Astrocyte (in vitro differentiated cells and primary cell): Measurements from ENCODE around the gene HSF2BP. TPM values are rescaled to one million over a fixed set of nuclear protein-coding genes. Genes with fewer than 3 reads are reported as not detected.

Experiments used
- DNase-seq: peaks from one replicate; pipeline ENCODE4 v3.0.0-alpha.2; 2010; ENCODE audit warnings: low read depth
- FAIRE-seq: peaks from 2 replicates; lab custom pipeline; 2011; peaks lifted over from hg19 to GRCh38; lab: Jason Lieb, UNC
- H2AFZ ChIP-seq: 2 replicates; pipeline ENCODE4 v1.6.0; 2012; ENCODE audit warnings: low read depth, low read length, inconsistent platforms
- H3K27ac ChIP-seq: 2 replicates; pipeline ENCODE4 v1.5.1; 2011; ENCODE audit warnings: low read depth, low read length, inconsistent platforms
- H3K27me3 ChIP-seq: 2 replicates; pipeline ENCODE4 v1.6.0; 2011; ENCODE audit warnings: low read length, inconsistent platforms; ENCODE audit not compliant: insufficient read depth
- H3K36me3 ChIP-seq: 2 replicates; pipeline ENCODE4 v1.5.1; 2011; ENCODE audit warnings: low read length, inconsistent platforms; ENCODE audit not compliant: insufficient read depth
- H3K4me1 ChIP-seq: 2 replicates; pipeline ENCODE4 v1.5.1; 2011; ENCODE audit warnings: low read length, inconsistent platforms; ENCODE audit not compliant: insufficient read depth
- H3K4me2 ChIP-seq: 2 replicates; pipeline ENCODE4 v1.6.0; 2012; ENCODE audit warnings: low read length, inconsistent platforms
- H3K4me3 ChIP-seq: 2 replicates; pipeline ENCODE4 v1.5.1; 2011; ENCODE audit warnings: low read depth, mild to moderate bottlenecking, low read length, inconsistent platforms; ENCODE audit not compliant: insufficient read depth
- H3K79me2 ChIP-seq: 2 replicates; pipeline ENCODE4 v1.6.0; 2012; ENCODE audit warnings: mild to moderate bottlenecking, low read length, inconsistent platforms; ENCODE audit not compliant: insufficient read depth
- H3K9ac ChIP-seq: 2 replicates; pipeline ENCODE4 v1.6.0; 2012; ENCODE audit warnings: mild to moderate bottlenecking, low read length, inconsistent platforms
- H3K9me3 ChIP-seq: 2 replicates; pipeline ENCODE4 v1.5.1; 2012; ENCODE audit warnings: low read depth, mild to moderate bottlenecking, low read length, inconsistent platforms; ENCODE audit not compliant: insufficient read depth
- H4K20me1 ChIP-seq: 2 replicates; pipeline ENCODE4 v1.6.0; 2012; ENCODE audit warnings: low read length, inconsistent platforms; ENCODE audit not compliant: insufficient read depth
- H3K27ac Mint-ChIP-seq: one replicate; pipeline ENCODE4 v1.8.0; 2021; ENCODE audit warnings: mild to moderate bottlenecking, mixed read lengths; ENCODE audit not compliant: unreplicated experiment
- H3K27me3 Mint-ChIP-seq: one replicate; pipeline ENCODE4 v1.8.0; 2021; ENCODE audit warnings: low read depth, mixed read lengths; ENCODE audit not compliant: unreplicated experiment
- H3K36me3 Mint-ChIP-seq: one replicate; pipeline ENCODE4 v1.8.0; 2021; ENCODE audit warnings: low read depth, mixed read lengths; ENCODE audit not compliant: unreplicated experiment
- H3K4me1 Mint-ChIP-seq: one replicate; pipeline ENCODE4 v1.8.0; 2021; ENCODE audit warnings: low read depth, mixed read lengths; ENCODE audit not compliant: unreplicated experiment
- H3K4me3 Mint-ChIP-seq: one replicate; pipeline ENCODE4 v1.8.0; 2021; ENCODE audit warnings: mild to moderate bottlenecking, moderate library complexity, mixed read lengths; ENCODE audit not compliant: unreplicated experiment
- H3K9me3 Mint-ChIP-seq: one replicate; pipeline ENCODE4 v1.8.0; 2021; ENCODE audit warnings: mild to moderate bottlenecking, mixed read lengths; ENCODE audit not compliant: unreplicated experiment
- EZH2 ChIP-seq: IDR thresholded peaks from 2 replicates; pipeline ENCODE4 v1.6.1; 2012; ENCODE audit warnings: mild to moderate bottlenecking, low read length, inconsistent platforms; ENCODE audit not compliant: insufficient read depth
- total RNA-seq: library from RNA; stranded (reverse); gene quantifications from 2 replicates; pipeline ENCODE4 v1.2.1, GENCODE V29; 2021
- TF ChIP-seq, protein P1 (sequence below): IDR thresholded peaks from 2 replicates; pipeline ENCODE4 v1.5.1; 2011; ENCODE audit warnings: low read depth, mild to moderate bottlenecking, inconsistent platforms, low read length, moderate library complexity; ENCODE audit not compliant: insufficient read depth

HSF2BP gene
- total RNA-seq, 1 donor from 2014 or later = 3.2 TPM

DNA sequence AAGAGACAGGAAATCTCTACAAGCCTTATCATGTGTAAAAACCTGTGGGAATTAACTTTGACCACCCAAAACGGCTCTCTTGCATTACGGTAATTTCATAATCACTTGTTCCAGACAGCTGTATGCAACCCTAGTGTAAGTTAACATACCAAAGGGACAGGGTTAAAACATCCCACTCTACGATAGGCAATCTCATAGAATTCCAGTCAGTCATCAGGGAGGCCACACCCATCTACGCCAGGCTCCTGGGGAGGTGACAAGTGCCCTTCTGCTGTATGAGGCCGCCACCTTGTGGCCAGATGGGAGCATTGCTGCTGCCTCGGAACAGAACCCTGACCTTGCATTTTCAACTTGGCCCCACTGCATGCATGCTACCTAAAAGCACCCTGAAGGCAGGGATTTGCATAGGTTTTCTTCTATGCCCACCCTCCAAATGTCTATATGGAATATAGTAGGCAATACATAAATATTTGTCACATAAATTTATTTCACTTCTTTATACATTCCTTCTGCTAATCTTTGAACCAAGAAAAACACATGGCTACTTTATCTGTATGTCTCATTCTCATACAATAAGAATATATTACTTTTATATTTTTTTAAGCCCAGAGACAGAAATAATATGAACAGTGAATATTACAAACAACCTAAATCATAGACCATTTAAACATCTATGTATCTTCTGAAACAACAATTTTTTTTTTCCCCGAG, 12.6 kb downstream of the HSF2BP start:
- H3K9ac ChIP-seq = no peak overlapping the region
- no peaks in the 10 kb centered on the region for H3K9me3 Mint-ChIP-seq
- no peak overlapping the region for H2AFZ ChIP-seq
- H4K20me1 ChIP-seq = no peaks in the 10 kb centered on the region
- H3K36me3 ChIP-seq = no peaks in the 10 kb centered on the region
- no peak for TF ChIP-seq EZH2
- TF ChIP-seq, protein P1, sequence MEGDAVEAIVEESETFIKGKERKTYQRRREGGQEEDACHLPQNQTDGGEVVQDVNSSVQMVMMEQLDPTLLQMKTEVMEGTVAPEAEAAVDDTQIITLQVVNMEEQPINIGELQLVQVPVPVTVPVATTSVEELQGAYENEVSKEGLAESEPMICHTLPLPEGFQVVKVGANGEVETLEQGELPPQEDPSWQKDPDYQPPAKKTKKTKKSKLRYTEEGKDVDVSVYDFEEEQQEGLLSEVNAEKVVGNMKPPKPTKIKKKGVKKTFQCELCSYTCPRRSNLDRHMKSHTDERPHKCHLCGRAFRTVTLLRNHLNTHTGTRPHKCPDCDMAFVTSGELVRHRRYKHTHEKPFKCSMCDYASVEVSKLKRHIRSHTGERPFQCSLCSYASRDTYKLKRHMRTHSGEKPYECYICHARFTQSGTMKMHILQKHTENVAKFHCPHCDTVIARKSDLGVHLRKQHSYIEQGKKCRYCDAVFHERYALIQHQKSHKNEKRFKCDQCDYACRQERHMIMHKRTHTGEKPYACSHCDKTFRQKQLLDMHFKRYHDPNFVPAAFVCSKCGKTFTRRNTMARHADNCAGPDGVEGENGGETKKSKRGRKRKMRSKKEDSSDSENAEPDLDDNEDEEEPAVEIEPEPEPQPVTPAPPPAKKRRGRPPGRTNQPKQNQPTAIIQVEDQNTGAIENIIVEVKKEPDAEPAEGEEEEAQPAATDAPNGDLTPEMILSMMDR = peak; percentile 99
- no peaks in the 10 kb centered on the region for H3K36me3 Mint-ChIP-seq
- peak overlapping the region; percentile 5 for H3K4me3 Mint-ChIP-seq
- no peaks in the 10 kb centered on the region for H3K9me3 ChIP-seq
- no peaks in the 10 kb centered on the region for H3K79me2 ChIP-seq
- H3K27ac ChIP-seq = no peak overlapping the region
- H3K27me3 Mint-ChIP-seq = no peaks in the 10 kb centered on the region
- no peaks in the 10 kb centered on the region for H3K27me3 ChIP-seq
- peak overlapping the region; percentile 52 for H3K4me2 ChIP-seq
- peak overlapping the region; percentile 93 for H3K27ac Mint-ChIP-seq
- peaks cover 27% of the 10 kb centered on the region for H3K4me1 Mint-ChIP-seq
- FAIRE-seq = peak; percentile 67
- peaks cover 13% of the 10 kb centered on the region for H3K4me1 ChIP-seq
- no peak overlapping the region for H3K4me3 ChIP-seq
- DNase-seq = peak; percentile 82

DNA sequence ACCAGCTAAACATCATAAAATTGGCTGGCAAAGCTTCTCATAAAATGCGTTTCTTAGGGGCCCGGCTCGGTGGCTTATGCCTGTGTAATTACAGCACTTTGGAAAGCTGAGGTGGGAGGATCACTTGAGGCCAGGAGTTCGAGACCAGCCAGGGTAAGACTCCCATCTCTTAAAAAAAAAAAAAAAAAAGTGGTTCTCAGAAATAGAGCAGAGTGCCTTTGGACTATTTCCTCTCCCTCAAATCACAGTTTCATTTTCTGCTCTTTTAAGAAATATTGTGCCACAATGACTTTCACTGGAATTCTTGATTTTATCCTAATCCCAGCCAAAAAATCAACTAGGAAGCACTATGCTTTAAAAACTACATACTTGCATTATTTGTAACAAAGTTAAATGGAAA, 13.3 kb downstream of the HSF2BP start:
- peak overlapping the region; percentile 22 for H3K9ac ChIP-seq
- peaks cover 27% of the 10 kb centered on the region for H3K4me1 Mint-ChIP-seq
- H3K27me3 Mint-ChIP-seq = no peaks in the 10 kb centered on the region
- H3K9me3 ChIP-seq = no peaks in the 10 kb centered on the region
- no peak overlapping the region for H2AFZ ChIP-seq
- no peaks in the 10 kb centered on the region for H3K9me3 Mint-ChIP-seq
- H3K4me2 ChIP-seq = peak overlapping the region; percentile 57
- peaks cover 13% of the 10 kb centered on the region for H3K4me1 ChIP-seq
- H3K79me2 ChIP-seq = no peaks in the 10 kb centered on the region
- no peaks in the 10 kb centered on the region for H3K36me3 ChIP-seq
- no peaks in the 10 kb centered on the region for H4K20me1 ChIP-seq
- no peak for FAIRE-seq
- no peaks in the 10 kb centered on the region for H3K27me3 ChIP-seq
- no peak overlapping the region for H3K27ac ChIP-seq
- no peaks in the 10 kb centered on the region for H3K36me3 Mint-ChIP-seq
- H3K4me3 ChIP-seq = no peak overlapping the region
- H3K4me3 Mint-ChIP-seq = no peak overlapping the region
- peak overlapping the region; percentile 93 for H3K27ac Mint-ChIP-seq
- TF ChIP-seq, protein P1 = no peak
- no peak for TF ChIP-seq EZH2
- no peak for DNase-seq
